ENCODE results near the gene UBE2S. TPM values are rescaled to one million over a fixed set of nuclear protein-coding genes. Genes with fewer than 3 reads are reported as not detected.

The UBE2S gene
- total and polyA plus RNA-seq, 10 of the 15 experiments (the other 5 are each of a cell fraction or from before 2014, with no cell fraction given), result 2.3 to 640 (median 127) TPM

DNA sequence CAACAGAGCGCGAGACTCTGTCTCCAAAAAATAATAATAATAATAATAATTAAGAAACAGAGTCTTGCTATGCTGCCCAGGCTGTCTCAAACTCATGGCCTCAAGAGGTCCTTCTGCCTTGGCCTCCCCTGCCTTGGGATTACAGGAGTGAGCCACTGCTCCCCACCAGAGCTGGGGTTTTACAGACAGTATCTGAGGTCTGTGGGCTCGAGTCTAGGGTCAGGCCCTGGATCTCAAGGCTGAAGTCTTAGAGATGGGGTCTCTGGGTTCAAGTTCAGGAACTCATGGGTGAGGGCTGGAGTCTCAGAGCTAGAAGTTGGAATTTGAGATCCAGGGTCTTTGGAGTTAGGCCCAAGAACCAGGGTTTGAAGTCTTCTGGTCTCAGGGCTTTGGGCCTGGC, 40.8 kb downstream of the UBE2S start (continued):
- TF ChIP-seq, protein P1, sequence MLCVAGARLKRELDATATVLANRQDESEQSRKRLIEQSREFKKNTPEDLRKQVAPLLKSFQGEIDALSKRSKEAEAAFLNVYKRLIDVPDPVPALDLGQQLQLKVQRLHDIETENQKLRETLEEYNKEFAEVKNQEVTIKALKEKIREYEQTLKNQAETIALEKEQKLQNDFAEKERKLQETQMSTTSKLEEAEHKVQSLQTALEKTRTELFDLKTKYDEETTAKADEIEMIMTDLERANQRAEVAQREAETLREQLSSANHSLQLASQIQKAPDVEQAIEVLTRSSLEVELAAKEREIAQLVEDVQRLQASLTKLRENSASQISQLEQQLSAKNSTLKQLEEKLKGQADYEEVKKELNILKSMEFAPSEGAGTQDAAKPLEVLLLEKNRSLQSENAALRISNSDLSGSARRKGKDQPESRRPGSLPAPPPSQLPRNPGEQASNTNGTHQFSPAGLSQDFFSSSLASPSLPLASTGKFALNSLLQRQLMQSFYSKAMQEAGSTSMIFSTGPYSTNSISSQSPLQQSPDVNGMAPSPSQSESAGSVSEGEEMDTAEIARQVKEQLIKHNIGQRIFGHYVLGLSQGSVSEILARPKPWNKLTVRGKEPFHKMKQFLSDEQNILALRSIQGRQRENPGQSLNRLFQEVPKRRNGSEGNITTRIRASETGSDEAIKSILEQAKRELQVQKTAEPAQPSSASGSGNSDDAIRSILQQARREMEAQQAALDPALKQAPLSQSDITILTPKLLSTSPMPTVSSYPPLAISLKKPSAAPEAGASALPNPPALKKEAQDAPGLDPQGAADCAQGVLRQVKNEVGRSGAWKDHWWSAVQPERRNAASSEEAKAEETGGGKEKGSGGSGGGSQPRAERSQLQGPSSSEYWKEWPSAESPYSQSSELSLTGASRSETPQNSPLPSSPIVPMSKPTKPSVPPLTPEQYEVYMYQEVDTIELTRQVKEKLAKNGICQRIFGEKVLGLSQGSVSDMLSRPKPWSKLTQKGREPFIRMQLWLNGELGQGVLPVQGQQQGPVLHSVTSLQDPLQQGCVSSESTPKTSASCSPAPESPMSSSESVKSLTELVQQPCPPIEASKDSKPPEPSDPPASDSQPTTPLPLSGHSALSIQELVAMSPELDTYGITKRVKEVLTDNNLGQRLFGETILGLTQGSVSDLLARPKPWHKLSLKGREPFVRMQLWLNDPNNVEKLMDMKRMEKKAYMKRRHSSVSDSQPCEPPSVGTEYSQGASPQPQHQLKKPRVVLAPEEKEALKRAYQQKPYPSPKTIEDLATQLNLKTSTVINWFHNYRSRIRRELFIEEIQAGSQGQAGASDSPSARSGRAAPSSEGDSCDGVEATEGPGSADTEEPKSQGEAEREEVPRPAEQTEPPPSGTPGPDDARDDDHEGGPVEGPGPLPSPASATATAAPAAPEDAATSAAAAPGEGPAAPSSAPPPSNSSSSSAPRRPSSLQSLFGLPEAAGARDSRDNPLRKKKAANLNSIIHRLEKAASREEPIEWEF (IDR thresholded peaks at IDR 0.05; ENCODE audit: insufficient replicate concordance, low read depth, low read length), result no peak
- TF ChIP-seq ZNF274 (IDR thresholded peaks at IDR 0.05; ENCODE audit: insufficient read depth, insufficient read length) (no peak), RAD51 (IDR thresholded peaks at IDR 0.05) (no peak), POLR2A (IDR thresholded peaks at IDR 0.05; ENCODE audit: low read depth, low read length) (no peak), BRCA1 (IDR thresholded peaks at IDR 0.05; ENCODE audit: low read depth, low read length) (no peak), PML (IDR thresholded peaks at IDR 0.05; ENCODE audit: low read length) (no peak), ZBED1 (IDR thresholded peaks at IDR 0.05; ENCODE audit: borderline replicate concordance) (no peak)
- TF ChIP-seq, protein P2, sequence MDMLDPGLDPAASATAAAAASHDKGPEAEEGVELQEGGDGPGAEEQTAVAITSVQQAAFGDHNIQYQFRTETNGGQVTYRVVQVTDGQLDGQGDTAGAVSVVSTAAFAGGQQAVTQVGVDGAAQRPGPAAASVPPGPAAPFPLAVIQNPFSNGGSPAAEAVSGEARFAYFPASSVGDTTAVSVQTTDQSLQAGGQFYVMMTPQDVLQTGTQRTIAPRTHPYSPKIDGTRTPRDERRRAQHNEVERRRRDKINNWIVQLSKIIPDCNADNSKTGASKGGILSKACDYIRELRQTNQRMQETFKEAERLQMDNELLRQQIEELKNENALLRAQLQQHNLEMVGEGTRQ (IDR thresholded peaks at IDR 0.05; ENCODE audit: borderline replicate concordance, low read depth, low read length), result no peak

DNA sequence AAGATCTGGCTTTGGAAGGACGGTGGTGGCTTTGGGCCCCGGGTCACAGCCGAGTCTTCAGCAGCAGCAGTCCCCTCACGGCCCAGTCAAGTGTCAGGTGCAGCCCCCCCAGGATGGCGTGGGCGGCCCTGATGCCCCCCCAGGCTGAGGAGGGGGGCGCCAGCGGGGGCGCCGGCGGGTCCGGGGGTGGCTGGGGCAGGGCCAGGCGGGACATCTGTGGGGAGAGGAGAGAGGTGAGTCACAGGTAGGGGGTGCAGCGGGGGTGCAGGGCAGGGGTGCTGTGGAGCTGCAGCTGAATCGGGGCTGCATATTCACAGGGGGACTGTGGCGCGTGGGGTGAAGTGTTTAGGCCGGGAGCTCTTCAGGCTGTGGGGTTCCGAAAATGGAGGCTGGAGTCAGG, 41.6 kb downstream of the UBE2S start:
- DNase-seq (ENCODE audit: low read depth, low spot score) (no peak), ATAC-seq (no peak), FAIRE-seq (no peak)
- POLR2A ChIA-PET, result no interaction called here
- no peak overlapping the region for H2AFZ ChIP-seq (ENCODE audit: control insufficient read depth, low read depth, low read length)
- BruUV-seq (replicated peaks), result no TSS peak
- CTCF ChIA-PET, result interaction anchor here (1.3 kb wide), 1 partner anchor 138 kb away, joined by 3 read pairs; no protein-coding TSS in a partner anchor
- H3K4me3 ChIP-seq, result no peak overlapping the region
- no peaks in the 10 kb centered on the region for H3K4me1 ChIP-seq (ENCODE audit: control insufficient read depth, insufficient read depth, low read length)
- H3K27me3 ChIP-seq (replicated peaks in 1 of 2; ENCODE audit: control insufficient read depth in 2 of 2, insufficient read depth in 2 of 2, low read length in 1 of 2), result peaks cover 3 to 10% of the 10 kb centered on the region in 2 experiments
- intact Hi-C loops (cut with micrococcal nuclease; ENCODE audit: unreplicated experiment) (no loop called here), in situ Hi-C loops (cut with MboI) (no loop called here)
- 59% methylated on average over 11 of the region's 19 CpGs for WGBS (ENCODE audit: insufficient coverage, insufficient replicate concordance, low lambda C conversion rate, missing lambda C conversion rate)
- no peaks in the 10 kb centered on the region for H4K20me1 ChIP-seq (ENCODE audit: control insufficient read depth, insufficient read depth)
- RAD21 ChIA-PET (ENCODE audit: unreplicated experiment), result no interaction called here
- H3K9ac ChIP-seq (ENCODE audit: control insufficient read depth, insufficient read depth, low read length), result no peak overlapping the region
- no peaks in the 10 kb centered on the region for H3K79me2 ChIP-seq (ENCODE audit: control insufficient read depth, insufficient read depth, low read length)
- SMC1A ChIA-PET (ENCODE audit: uncharacterized antibody, unreplicated experiment), result no interaction called here
- no peaks in the 10 kb centered on the region for H3K36me3 ChIP-seq (ENCODE audit: control insufficient read depth in 2 of 2, insufficient read depth in 2 of 2, low read length in 1 of 2)
- H3K27ac ChIP-seq (ENCODE audit: control insufficient read depth, insufficient read depth), result no peak overlapping the region
- no peak overlapping the region for H3K4me2 ChIP-seq (ENCODE audit: control insufficient read depth, insufficient read depth)
- H3K9me3 ChIP-seq (replicated peaks; ENCODE audit: control insufficient read depth, insufficient read depth, low read length), result no peaks in the 10 kb centered on the region
- TF ChIP-seq SP1 (IDR thresholded peaks at IDR 0.05; ENCODE audit: low read depth, low read length) (no peak), FOXM1 (IDR thresholded peaks at IDR 0.05; ENCODE audit: low read depth, low read length) (no peak), POLR2AphosphoS5 (IDR thresholded peaks at IDR 0.05; ENCODE audit: low read length) (no peak), NFYB (IDR thresholded peaks at IDR 0.05; ENCODE audit: insufficient read depth, low read depth, low read length) (no peak), KLF5 (IDR thresholded peaks at IDR 0.05; ENCODE audit: partially characterized antibody) (no peak)
- TF ChIP-seq, protein P3, sequence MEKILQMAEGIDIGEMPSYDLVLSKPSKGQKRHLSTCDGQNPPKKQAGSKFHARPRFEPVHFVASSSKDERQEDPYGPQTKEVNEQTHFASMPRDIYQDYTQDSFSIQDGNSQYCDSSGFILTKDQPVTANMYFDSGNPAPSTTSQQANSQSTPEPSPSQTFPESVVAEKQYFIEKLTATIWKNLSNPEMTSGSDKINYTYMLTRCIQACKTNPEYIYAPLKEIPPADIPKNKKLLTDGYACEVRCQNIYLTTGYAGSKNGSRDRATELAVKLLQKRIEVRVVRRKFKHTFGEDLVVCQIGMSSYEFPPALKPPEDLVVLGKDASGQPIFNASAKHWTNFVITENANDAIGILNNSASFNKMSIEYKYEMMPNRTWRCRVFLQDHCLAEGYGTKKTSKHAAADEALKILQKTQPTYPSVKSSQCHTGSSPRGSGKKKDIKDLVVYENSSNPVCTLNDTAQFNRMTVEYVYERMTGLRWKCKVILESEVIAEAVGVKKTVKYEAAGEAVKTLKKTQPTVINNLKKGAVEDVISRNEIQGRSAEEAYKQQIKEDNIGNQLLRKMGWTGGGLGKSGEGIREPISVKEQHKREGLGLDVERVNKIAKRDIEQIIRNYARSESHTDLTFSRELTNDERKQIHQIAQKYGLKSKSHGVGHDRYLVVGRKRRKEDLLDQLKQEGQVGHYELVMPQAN (conservative IDR thresholded peaks at IDR 0.05), result no peak
- TF ChIP-seq, protein P4, sequence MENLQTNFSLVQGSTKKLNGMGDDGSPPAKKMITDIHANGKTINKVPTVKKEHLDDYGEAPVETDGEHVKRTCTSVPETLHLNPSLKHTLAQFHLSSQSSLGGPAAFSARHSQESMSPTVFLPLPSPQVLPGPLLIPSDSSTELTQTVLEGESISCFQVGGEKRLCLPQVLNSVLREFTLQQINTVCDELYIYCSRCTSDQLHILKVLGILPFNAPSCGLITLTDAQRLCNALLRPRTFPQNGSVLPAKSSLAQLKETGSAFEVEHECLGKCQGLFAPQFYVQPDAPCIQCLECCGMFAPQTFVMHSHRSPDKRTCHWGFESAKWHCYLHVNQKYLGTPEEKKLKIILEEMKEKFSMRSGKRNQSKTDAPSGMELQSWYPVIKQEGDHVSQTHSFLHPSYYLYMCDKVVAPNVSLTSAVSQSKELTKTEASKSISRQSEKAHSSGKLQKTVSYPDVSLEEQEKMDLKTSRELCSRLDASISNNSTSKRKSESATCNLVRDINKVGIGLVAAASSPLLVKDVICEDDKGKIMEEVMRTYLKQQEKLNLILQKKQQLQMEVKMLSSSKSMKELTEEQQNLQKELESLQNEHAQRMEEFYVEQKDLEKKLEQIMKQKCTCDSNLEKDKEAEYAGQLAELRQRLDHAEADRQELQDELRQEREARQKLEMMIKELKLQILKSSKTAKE (IDR thresholded peaks at IDR 0.05; ENCODE audit: low read depth, poor library complexity, severe bottlenecking), result no peak
